Heart left ventricle (tissue), 16 donors: ENCODE data around the gene PLEKHA7. TPM values are rescaled to one million over a fixed set of nuclear protein-coding genes. Genes with fewer than 3 reads are reported as not detected.
A peak's percentile ranks its signal among the peaks of the same experiment; 100 is the strongest.

Experiments used
- ATAC-seq, 4 donors: fragments of 200-7000 bp; cut with Tn5 transposase; one replicate each; pipeline ENCODE4 v1.9.1; 2020 to 2022; ENCODE audit warnings: moderate library complexity in 4 of 4, mild to moderate bottlenecking in 3 of 4, moderate number of reproducible peaks in 1 of 4
- DNase-seq, 5 donors: peaks; one replicate each; pipeline ENCODE4 v3.0.0-alpha.2; 2020
- H3K27ac ChIP-seq, 12 donors: fragments of 200-600 bp; sonication (generic) in 4 of 12; one replicate each; pipeline versions ENCODE4 v1.5.0 to v1.8.0; 2016 to 2022; ENCODE audit warnings: mild to moderate bottlenecking in 2 of 12
- H3K27me3 ChIP-seq, 9 donors: fragments of 200-600 bp; sonication (generic) in 2 of 9; one replicate each; pipeline versions ENCODE4 v1.5.1 to v1.8.0; 2016 to 2022; ENCODE audit warnings: mild to moderate bottlenecking in 3 of 9
- H3K36me3 ChIP-seq, 9 donors: fragments of 200-600 bp; sonication (generic) in 2 of 9; one replicate each; pipeline versions ENCODE4 v1.5.0 to v1.8.0; 2018 to 2022; ENCODE audit warnings: mild to moderate bottlenecking in 2 of 9
- H3K4me1 ChIP-seq, 12 donors: fragments of 200-600 bp; sonication (generic) in 4 of 12; one replicate each; pipeline versions ENCODE4 v1.5.0 to v1.8.0; 2016 to 2022; ENCODE audit warnings: mild to moderate bottlenecking in 3 of 12
- H3K4me3 ChIP-seq, 12 donors: fragments of 200-600 bp; sonication (generic) in 4 of 12; one replicate each; pipeline versions ENCODE4 v1.5.0 to v1.8.0; 2017 to 2022; ENCODE audit warnings: mild to moderate bottlenecking in 9 of 12, moderate library complexity in 4 of 12
- H3K9me3 ChIP-seq, 12 donors: fragments of 200-600 bp; sonication (generic) in 4 of 12; one replicate each; pipeline versions ENCODE4 v1.5.0 to v1.8.0; 2016 to 2022; ENCODE audit warnings: mild to moderate bottlenecking in 1 of 12
- POLR2A ChIP-seq, 2 donors: fragments of 450-650 bp; IDR thresholded peaks; one replicate each; pipeline ENCODE4 v1.6.1; 2017; ENCODE audit warnings: antibody characterized with exemption in 2 of 2, mild to moderate bottlenecking in 2 of 2, moderate library complexity in 2 of 2
- WGBS, 4 donors: extraction: QIAGEN DNeasy Blood & Tissue Kit in 2 of 4; methylation state at CpG; one replicate each; pipeline versions ENCODE4 v1.1.5 to v1.1.7; 2013 to 2018; 5-methylcytosine and 5-hydroxymethylcytosine counted together
- intact Hi-C, 10 donors: fragments of 100-400 bp; cut with DNase I; formaldehyde crosslinking; loops; one replicate each; pipeline versions ENCODE4 v1.11.1 to v1.14.2; 2022
- polyA plus RNA-seq, 2 donors: library from polyadenylated mRNA; stranded (reverse); fragments of 200-250 nt; gene quantifications; one replicate each; pipeline ENCODE4 v1.2.3, GENCODE V29; 2013
- total RNA-seq, 9 donors: library from RNA; depleted of rRNA in 2 of 9; stranded (reverse); fragments of >200 nt in 2 of 9; fragmentation: NEBNext Ultra II Directional in 3 of 9; extraction: Animal tissue kit (Norgen Biotek cat#: 25700) in 3 of 9; gene quantifications; one replicate each; pipeline versions ENCODE4 v1.1.0 to v1.2.4, GENCODE V29; 2016 to 2023
- TF ChIP-seq, protein P1 (sequence below), 12 donors: fragments of 200-600 bp; sonication (generic) in 4 of 12; IDR thresholded peaks; one replicate each; pipeline versions ENCODE4 v1.5.0 to v1.8.0; 2018 to 2022; ENCODE audit warnings: antibody characterized with exemption in 12 of 12, mild to moderate bottlenecking in 5 of 12
- donor health status: ischemic (EF 13 %, LVEDD 7.1; RV severe dilation, severe dysfunction).
- donor health status: healthy with polysubstance abuse.
- donor health status: DM: no; HTN: yes; CAD: no.
- donor health status: DM: no; HTN: no; CAD: no.
- donor health status: ischemic (EF 25% LVEDD 6.9; RV normal size, moderate dysfunction).
- donor health status: ischemic (EF 25% LVEDD 5.7; RV mildly dilated, moderate dysfunction).
- donor health status: healthy.
- donor health status: DM: yes; HTN: yes; CAD: no.
- donor health status: ischemic (EF 35%, LVEDD 5.7; RV mildly dilated, moderate dysfunction).
- donor health status: nonischemic (EF 11% LVEDD 7.7; RV severe dilation, severe dysfunction).
- donor health status: DM: yes; HTN: yes; CAD: no.
- donor health status: PGD.
- donor health status: ischemic (EF 29% LVEDD 5.4; RV normal size, mild dysfunction).
- donor health status: nonischemic (EF 23%, LVEDD 6.1; RV moderate dilation, normal function).

PLEKHA7 gene
- total and polyA plus RNA-seq, 11 donors: 13.1 to 57.5 (median 23.5) TPM

GRCh38 chr11:16902781-16903378, 111.3 kb downstream of the PLEKHA7 start:
- WGBS, 4 donors: 36 to 46% (median 41%) methylated on average over 2 of the region's 2 CpGs
- ATAC-seq: peak in 3 of 4 donors; percentile 33 to 52 (median 46)

DNA sequence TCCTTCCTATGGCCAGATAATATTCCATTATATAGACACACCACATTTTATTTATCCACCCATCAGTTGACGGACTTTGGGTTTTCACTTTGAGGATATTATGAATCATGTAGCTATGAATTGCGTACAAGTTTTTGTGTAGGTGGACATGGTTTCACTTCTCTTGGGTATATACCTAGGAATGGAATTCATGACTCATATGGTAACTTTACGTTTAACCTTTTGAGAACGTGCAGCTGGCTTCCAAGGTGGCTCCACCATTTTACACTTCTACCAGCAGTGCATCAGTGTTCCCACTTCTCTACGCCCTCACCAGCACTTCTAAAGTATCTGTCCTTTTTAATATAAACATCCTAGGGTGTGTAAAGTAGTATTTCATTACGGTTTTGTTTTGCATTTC, 112.0 kb downstream of the PLEKHA7 start:
- no peaks in the 10 kb centered on the region for H3K27me3 ChIP-seq
- H3K9me3 ChIP-seq: no peaks in the 10 kb centered on the region
- peaks cover 0 to 50% (median 28%) of the 10 kb centered on the region in 12 donors for H3K4me1 ChIP-seq
- no peak overlapping the region for H3K27ac ChIP-seq
- TF ChIP-seq, protein P1, sequence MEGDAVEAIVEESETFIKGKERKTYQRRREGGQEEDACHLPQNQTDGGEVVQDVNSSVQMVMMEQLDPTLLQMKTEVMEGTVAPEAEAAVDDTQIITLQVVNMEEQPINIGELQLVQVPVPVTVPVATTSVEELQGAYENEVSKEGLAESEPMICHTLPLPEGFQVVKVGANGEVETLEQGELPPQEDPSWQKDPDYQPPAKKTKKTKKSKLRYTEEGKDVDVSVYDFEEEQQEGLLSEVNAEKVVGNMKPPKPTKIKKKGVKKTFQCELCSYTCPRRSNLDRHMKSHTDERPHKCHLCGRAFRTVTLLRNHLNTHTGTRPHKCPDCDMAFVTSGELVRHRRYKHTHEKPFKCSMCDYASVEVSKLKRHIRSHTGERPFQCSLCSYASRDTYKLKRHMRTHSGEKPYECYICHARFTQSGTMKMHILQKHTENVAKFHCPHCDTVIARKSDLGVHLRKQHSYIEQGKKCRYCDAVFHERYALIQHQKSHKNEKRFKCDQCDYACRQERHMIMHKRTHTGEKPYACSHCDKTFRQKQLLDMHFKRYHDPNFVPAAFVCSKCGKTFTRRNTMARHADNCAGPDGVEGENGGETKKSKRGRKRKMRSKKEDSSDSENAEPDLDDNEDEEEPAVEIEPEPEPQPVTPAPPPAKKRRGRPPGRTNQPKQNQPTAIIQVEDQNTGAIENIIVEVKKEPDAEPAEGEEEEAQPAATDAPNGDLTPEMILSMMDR (IDR thresholded peaks at IDR 0.05): no peak
- no peak for TF ChIP-seq POLR2A (IDR thresholded peaks at IDR 0.05)
- no peaks in the 10 kb centered on the region for H3K36me3 ChIP-seq
- WGBS, 4 donors: 86 to 88% (median 86%) methylated on average over 6 of the region's 6 CpGs
- no peak for ATAC-seq
- intact Hi-C loops: no loop called here
- no peak overlapping the region for H3K4me3 ChIP-seq
- DNase-seq: no peak

More at GRCh38 chr11:16902781-16903378, 111.3 kb downstream of the PLEKHA7 start:
- Histone ChIP-seq H3K9me3 (no peaks in the 10 kb centered on the region), H3K27ac (peak overlapping the region in 4 of 12 donors; percentile 10 to 56 (median 31)), H3K27me3 (no peaks in the 10 kb centered on the region), H3K4me1 (peaks cover 0 to 43% (median 21%) of the 10 kb centered on the region in 12 donors), H3K36me3 (no peaks in the 10 kb centered on the region), H3K4me3 (no peak overlapping the region)
- intact Hi-C loops: no loop called here
- no peak for DNase-seq
- no peak for TF ChIP-seq POLR2A (IDR thresholded peaks at IDR 0.05)
- TF ChIP-seq, protein P1 (IDR thresholded peaks at IDR 0.05): no peak

DNA sequence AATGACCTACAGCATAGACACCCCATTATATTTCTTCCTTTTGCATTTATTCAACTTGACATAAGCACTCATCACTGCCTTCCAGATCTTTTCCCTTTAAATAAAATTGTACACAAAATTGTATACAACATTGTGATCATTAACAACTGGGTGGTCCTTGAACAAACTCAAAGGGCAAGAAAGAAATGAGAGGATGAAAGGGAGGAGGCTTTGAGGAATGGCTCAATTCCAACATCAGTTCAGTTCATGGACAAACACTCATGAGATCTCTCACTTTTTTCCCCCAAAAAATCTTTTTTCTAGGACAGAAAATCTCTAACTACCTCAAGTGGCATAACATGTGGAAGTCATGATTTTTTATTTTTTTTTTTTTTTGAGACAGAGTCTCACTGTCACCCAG, 113.7 kb downstream of the PLEKHA7 start:
- no peak for ATAC-seq
- TF ChIP-seq, protein P1 (IDR thresholded peaks at IDR 0.05): no peak
- no peak for TF ChIP-seq POLR2A (IDR thresholded peaks at IDR 0.05)
- H3K36me3 ChIP-seq: no peaks in the 10 kb centered on the region
- no peaks in the 10 kb centered on the region for H3K27me3 ChIP-seq
- H3K9me3 ChIP-seq: no peaks in the 10 kb centered on the region
- H3K4me3 ChIP-seq: no peak overlapping the region
- DNase-seq: no peak
- intact Hi-C loops: no loop called here
- H3K4me1 ChIP-seq: peaks cover 0 to 57% (median 31%) of the 10 kb centered on the region in 12 donors
- no peak overlapping the region for H3K27ac ChIP-seq

- Histone ChIP-seq H3K27ac (no peak overlapping the region), H3K9me3 (no peaks in the 10 kb centered on the region), H3K27me3 (no peaks in the 10 kb centered on the region), H3K36me3 (no peaks in the 10 kb centered on the region), H3K4me3 (no peak overlapping the region), H3K4me1 (peaks cover 0 to 50% (median 30%) of the 10 kb centered on the region in 12 donors)
- intact Hi-C loops: loop anchor here in 1 of 10 donors (10.0 kb wide), 1 partner anchor 115 kb away; no protein-coding TSS in a partner anchor
- no peak for TF ChIP-seq POLR2A (IDR thresholded peaks at IDR 0.05)
- TF ChIP-seq, protein P1 (IDR thresholded peaks at IDR 0.05): no peak
- no peak for ATAC-seq
- no peak for DNase-seq
Measured at GRCh38 chr11:16899708-16900303, 114.4 kb downstream of the PLEKHA7 start.
